Suprapubic skin (tissue), 3 donors: Measurements from ENCODE around the gene AUTS2.

Source experiments
- CTCF ChIP-seq, 2 donors: fragments of 200-600 bp in 1 of 2; fragments of 450-650 bp in 1 of 2; sonication (generic) in 1 of 2; IDR thresholded peaks; one replicate each; pipeline ENCODE4 v1.5.1; 2016 to 2019; ENCODE audit warnings: antibody characterized with exemption in 2 of 2, mild to moderate bottlenecking in 1 of 2, moderate library complexity in 1 of 2
- POLR2A ChIP-seq, 2 donors: fragments of 450-650 bp; IDR thresholded peaks; one replicate each; pipeline ENCODE4 v1.6.1; 2017; ENCODE audit warnings: antibody characterized with exemption in 2 of 2, mild to moderate bottlenecking in 2 of 2, moderate library complexity in 2 of 2

- TF ChIP-seq POLR2A (IDR thresholded peaks at IDR 0.05) (no peak), CTCF (IDR thresholded peaks at IDR 0.05) (no peak)
Measured at GRCh38 chr7:70602117-70602516, 1003.8 kb downstream of the AUTS2 start.
